DND-41 (cell line): Measurements from ENCODE around the gene PRRT3.
A peak's percentile ranks its signal among the peaks of the same experiment; 100 is the strongest.

Experiments
- ATAC-seq: fragments of 200-7000 bp; cut with Tn5 transposase; 3 replicates; pipeline ENCODE4 v1.9.1; 2021; ENCODE audit warnings: low read depth; ENCODE audit not compliant: insufficient read depth
- DNase-seq: peaks from one replicate; pipeline ENCODE4 v3.0.0-alpha.2; 2020
- H2AFZ ChIP-seq: 2 replicates; pipeline ENCODE4 v1.6.0; 2012; ENCODE audit warnings: low read depth, low read length
- H3K27ac ChIP-seq: 2 replicates; pipeline ENCODE4 v1.5.1; 2012; ENCODE audit warnings: low read length, inconsistent platforms
- H3K27me3 ChIP-seq: fragments of 200-600 bp; sonication (generic); 2 replicates; pipeline ENCODE4 v1.6.0; 2012; ENCODE audit warnings: low read length, mild to moderate bottlenecking, inconsistent platforms; ENCODE audit not compliant: insufficient read depth, poor library complexity
- H3K36me3 ChIP-seq: 2 replicates; pipeline ENCODE4 v1.5.1; 2012; ENCODE audit warnings: low read length, inconsistent platforms; ENCODE audit not compliant: insufficient read depth
- H3K4me1 ChIP-seq: 2 replicates; pipeline ENCODE4 v1.5.1; 2012; ENCODE audit warnings: mild to moderate bottlenecking, low read length; ENCODE audit not compliant: insufficient read depth
- H3K4me2 ChIP-seq: 2 replicates; pipeline ENCODE4 v1.6.0; 2012; ENCODE audit warnings: mild to moderate bottlenecking, moderate library complexity, low read length, inconsistent platforms; ENCODE audit not compliant: insufficient read depth
- H3K4me3 ChIP-seq, 2 experiments: fragments of 200-600 bp in 1 of 2; shearing (Covaris generic) in 1 of 2; 2 replicates each; pipeline ENCODE4 v1.5.1; 2012 to 2016; ENCODE audit warnings: inconsistent platforms in 2 of 2, low read length in 2 of 2, mild to moderate bottlenecking in 2 of 2, low read depth in 1 of 2, moderate library complexity in 1 of 2
- H3K79me2 ChIP-seq: 2 replicates; pipeline ENCODE4 v1.6.0; 2012; ENCODE audit warnings: low read length, inconsistent platforms; ENCODE audit not compliant: insufficient read depth
- H3K9ac ChIP-seq: 2 replicates; pipeline ENCODE4 v1.6.0; 2012; ENCODE audit warnings: low read depth, mild to moderate bottlenecking, inconsistent platforms, low read length, moderate library complexity
- H3K9me3 ChIP-seq: 2 replicates; pipeline ENCODE4 v1.5.1; 2012; ENCODE audit warnings: low read length, moderate library complexity, mild to moderate bottlenecking, inconsistent platforms; ENCODE audit not compliant: insufficient read depth, severe bottlenecking
- H4K20me1 ChIP-seq: 2 replicates; pipeline ENCODE4 v1.6.0; 2012; ENCODE audit warnings: low read length; ENCODE audit not compliant: insufficient read depth
- EZH2 ChIP-seq: IDR thresholded peaks from 3 replicates; pipeline ENCODE4 v1.6.1; 2012; ENCODE audit warnings: borderline replicate concordance, low read depth, mild to moderate bottlenecking, moderate library complexity, low read length, inconsistent platforms; ENCODE audit not compliant: severe bottlenecking
- TF ChIP-seq, protein P1 (sequence below): IDR thresholded peaks from 2 replicates; pipeline ENCODE4 v1.5.1; 2012; ENCODE audit warnings: borderline replicate concordance, low read length, moderate library complexity, mild to moderate bottlenecking; ENCODE audit not compliant: poor library complexity, severe bottlenecking; ENCODE audit errors: extremely low read depth

The PRRT3 gene

DNA sequence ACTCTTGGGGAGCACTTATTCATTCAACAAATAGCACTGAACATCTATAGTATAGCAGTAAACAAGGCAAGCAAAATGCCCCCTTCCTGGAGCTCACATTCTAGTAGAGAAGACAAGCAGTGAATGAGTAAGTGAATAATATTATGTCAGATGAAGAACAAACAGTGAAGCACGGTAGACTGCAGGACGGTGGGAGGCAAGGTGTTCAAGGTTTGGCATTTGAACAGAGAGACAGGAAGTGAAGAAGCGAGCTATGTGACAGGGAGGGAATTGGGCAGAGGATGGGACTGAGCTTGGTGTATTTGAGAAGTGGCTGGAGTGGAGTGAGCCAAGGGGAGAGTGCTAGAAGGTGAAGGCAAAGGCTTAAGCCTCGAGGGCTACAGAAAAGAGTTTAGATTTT, 17.2 kb downstream of the PRRT3 start:
- no peak overlapping the region for H2AFZ ChIP-seq
- H3K4me2 ChIP-seq: peak overlapping the region; percentile 94
- H3K79me2 ChIP-seq: peaks cover 12% of the 10 kb centered on the region
- no peak for TF ChIP-seq EZH2
- TF ChIP-seq, protein P1, sequence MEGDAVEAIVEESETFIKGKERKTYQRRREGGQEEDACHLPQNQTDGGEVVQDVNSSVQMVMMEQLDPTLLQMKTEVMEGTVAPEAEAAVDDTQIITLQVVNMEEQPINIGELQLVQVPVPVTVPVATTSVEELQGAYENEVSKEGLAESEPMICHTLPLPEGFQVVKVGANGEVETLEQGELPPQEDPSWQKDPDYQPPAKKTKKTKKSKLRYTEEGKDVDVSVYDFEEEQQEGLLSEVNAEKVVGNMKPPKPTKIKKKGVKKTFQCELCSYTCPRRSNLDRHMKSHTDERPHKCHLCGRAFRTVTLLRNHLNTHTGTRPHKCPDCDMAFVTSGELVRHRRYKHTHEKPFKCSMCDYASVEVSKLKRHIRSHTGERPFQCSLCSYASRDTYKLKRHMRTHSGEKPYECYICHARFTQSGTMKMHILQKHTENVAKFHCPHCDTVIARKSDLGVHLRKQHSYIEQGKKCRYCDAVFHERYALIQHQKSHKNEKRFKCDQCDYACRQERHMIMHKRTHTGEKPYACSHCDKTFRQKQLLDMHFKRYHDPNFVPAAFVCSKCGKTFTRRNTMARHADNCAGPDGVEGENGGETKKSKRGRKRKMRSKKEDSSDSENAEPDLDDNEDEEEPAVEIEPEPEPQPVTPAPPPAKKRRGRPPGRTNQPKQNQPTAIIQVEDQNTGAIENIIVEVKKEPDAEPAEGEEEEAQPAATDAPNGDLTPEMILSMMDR: no peak
- H4K20me1 ChIP-seq: no peaks in the 10 kb centered on the region
- peak overlapping the region; percentile 85; the same call in 1 of the 2 replicates for H3K9ac ChIP-seq
- no peak for ATAC-seq
- H3K4me1 ChIP-seq: peaks cover 40% of the 10 kb centered on the region
- peak overlapping the region in 1 of 2 experiments; percentile 77; a peak in 2 of 4 replicates for H3K4me3 ChIP-seq
- peaks cover 15% of the 10 kb centered on the region for H3K36me3 ChIP-seq
- peak overlapping the region; percentile 40; the same call in 1 of the 2 replicates for H3K27ac ChIP-seq
- no peaks in the 10 kb centered on the region for H3K27me3 ChIP-seq
- DNase-seq: no peak
- no peaks in the 10 kb centered on the region for H3K9me3 ChIP-seq

- ATAC-seq: no peak
- Histone ChIP-seq H3K27ac (peak overlapping the region; percentile 95), H4K20me1 (no peaks in the 10 kb centered on the region), H3K4me1 (peaks cover 40% of the 10 kb centered on the region), H3K9me3 (no peaks in the 10 kb centered on the region), H2AFZ (peak overlapping the region; percentile 81), H3K27me3 (no peaks in the 10 kb centered on the region), H3K36me3 (peaks cover 15% of the 10 kb centered on the region), H3K4me3 (peak overlapping the region; percentile 65 to 77), H3K79me2 (peaks cover 12% of the 10 kb centered on the region), H3K9ac (peak overlapping the region; percentile 85), H3K4me2 (peak overlapping the region; percentile 94)
- no peak for TF ChIP-seq EZH2
- DNase-seq: no peak
Observed at GRCh38 chr3:9934235-9934621, 18.0 kb downstream of the PRRT3 start.

DNA sequence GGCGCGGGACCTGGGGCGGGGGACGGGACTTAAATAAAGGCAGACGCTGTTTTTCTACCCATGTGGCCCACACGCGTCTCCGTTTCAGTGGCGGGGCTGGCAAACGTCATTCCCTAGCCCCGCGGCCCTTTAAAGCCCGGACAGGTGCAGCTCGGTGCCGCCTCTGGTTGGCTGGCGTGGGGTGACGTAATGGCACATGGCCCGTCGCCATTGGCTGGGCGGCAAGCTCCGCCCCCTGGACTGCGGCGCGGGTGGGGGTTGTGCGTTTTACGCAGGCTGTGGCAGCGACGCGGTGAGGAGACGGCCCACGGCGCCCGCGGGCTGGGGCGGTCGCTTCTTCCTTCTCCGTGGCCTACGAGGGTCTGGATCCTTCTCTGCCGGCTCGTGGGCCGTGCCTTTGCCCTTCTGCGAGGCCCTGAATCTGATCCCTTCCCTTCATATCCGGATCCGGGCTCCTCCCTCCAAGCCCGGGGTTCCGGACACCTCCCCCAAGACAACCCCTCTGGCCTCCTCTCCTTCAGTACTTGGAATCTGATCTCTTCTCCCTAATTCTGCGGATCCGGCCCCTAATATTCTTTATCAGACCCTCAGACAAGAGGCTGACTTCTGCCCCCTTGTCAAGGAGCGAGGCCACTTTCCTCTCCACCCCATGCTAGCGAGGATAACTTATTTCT, 18.5 kb downstream of the PRRT3 start, which contains the start of gene CRELD1:
Gene CRELD1, plus strand, starts transcription at position 274 of the 674 bp plus-strand sequence. CDS start 605 bp downstream, outside the sequence.
- H3K4me1 ChIP-seq: peaks cover 40% of the 10 kb centered on the region
- H3K4me2 ChIP-seq: peak within 1 kb of the TSS; percentile 94
- DNase-seq: peak; percentile 96
- peaks cover 15% of the 10 kb centered on the region for H3K36me3 ChIP-seq
- peak within 1 kb of the TSS; percentile 65 to 77 for H3K4me3 ChIP-seq
- H4K20me1 ChIP-seq: no peaks in the 10 kb centered on the region
- peaks cover 12% of the 10 kb centered on the region for H3K79me2 ChIP-seq
- peak within 1 kb of the TSS; percentile 95 for H3K27ac ChIP-seq
- H3K9me3 ChIP-seq: no peaks in the 10 kb centered on the region
- H3K27me3 ChIP-seq: no peaks in the 10 kb centered on the region
- H2AFZ ChIP-seq: peak within 1 kb of the TSS; percentile 81
- TF ChIP-seq, protein P1: no peak
- TF ChIP-seq EZH2: no peak
- ATAC-seq: peak; percentile 81
- H3K9ac ChIP-seq: peak within 1 kb of the TSS; percentile 85

GRCh38 chr3:9932843-9933560, 19.2 kb downstream of the PRRT3 start:
- Histone ChIP-seq H3K27ac (peak overlapping the region; percentile 75), H4K20me1 (no peaks in the 10 kb centered on the region), H3K9ac (peak overlapping the region; percentile 85), H3K79me2 (peaks cover 12% of the 10 kb centered on the region), H3K4me3 (peak overlapping the region; percentile 65 to 77), H3K4me2 (peak overlapping the region; percentile 94), H3K36me3 (peaks cover 14% of the 10 kb centered on the region), H3K4me1 (peaks cover 40% of the 10 kb centered on the region), H3K27me3 (no peaks in the 10 kb centered on the region), H3K9me3 (no peaks in the 10 kb centered on the region), H2AFZ (peak overlapping the region; percentile 81)
- peak; percentile 77 for ATAC-seq
- DNase-seq: peak; percentile 89
- TF ChIP-seq, protein P1: peak; percentile 75
- no peak for TF ChIP-seq EZH2
